GM12801 (cell line): ENCODE results near the gene FDXACB1.

Experiments used
- CTCF ChIP-seq: IDR thresholded peaks from one replicate; pipeline ENCODE4 v1.5.1; 2011; ENCODE audit warnings: control low read depth; ENCODE audit not compliant: insufficient read length; ENCODE audit errors: extremely low read depth

FDXACB1 gene

GRCh38 chr11:111870522-111870885 is 8.5 kb downstream of the FDXACB1 start:
- no peak for TF ChIP-seq CTCF

GRCh38 chr11:111870113-111870512 is 8.9 kb downstream of the FDXACB1 start:
- no peak for TF ChIP-seq CTCF

- TF ChIP-seq CTCF, result no peak
Observed at GRCh38 chr11:111860257-111860656, 18.7 kb downstream of the FDXACB1 start.

- TF ChIP-seq CTCF, result no peak
Observed at GRCh38 chr11:111855506-111855905, 23.5 kb downstream of the FDXACB1 start.

GRCh38 chr11:111852103-111852502 is 26.9 kb downstream of the FDXACB1 start:
- TF ChIP-seq CTCF, result no peak

- no peak for TF ChIP-seq CTCF
Observed at GRCh38 chr11:111851636-111852035, 27.3 kb downstream of the FDXACB1 start.

GRCh38 chr11:111851067-111851466 is 27.9 kb downstream of the FDXACB1 start:
- no peak for TF ChIP-seq CTCF

- no peak for TF ChIP-seq CTCF
Observed at GRCh38 chr11:111849631-111850030, 29.3 kb downstream of the FDXACB1 start.
